HepG2 (cell line): Measurements from ENCODE around the gene TMEM127. TPM values are rescaled to one million over a fixed set of nuclear protein-coding genes. Genes with fewer than 3 reads are reported as not detected.

ENCODE experiments used
- ATM ChIP-seq: fragments of 450-650 bp; IDR thresholded peaks from 2 replicates; pipeline ENCODE4 v1.7.1; 2017; ENCODE audit warnings: mild to moderate bottlenecking, borderline replicate concordance
- EP300 ChIP-seq, 3 experiments: sonication (generic) in 1 of 3; formaldehyde crosslinking in 1 of 3; IDR thresholded peaks; 2 replicates each; pipeline versions ENCODE4 v1.5.1 to v1.6.1; 2011 to 2020; ENCODE audit warnings: low read depth in 2 of 3, low read length in 2 of 3, borderline replicate concordance in 1 of 3, improper control_type of control experiment in 1 of 3, mild to moderate bottlenecking in 1 of 3, missing genetic modification reagents in 1 of 3, moderate library complexity in 1 of 3
- GTF2F1 ChIP-seq: fragments of 150-350 bp; IDR thresholded peaks from 2 replicates; pipeline ENCODE4 v1.6.1; 2014; ENCODE audit warnings: low read length
- HOXD1 ChIP-seq: sonication (generic); formaldehyde crosslinking; IDR thresholded peaks from 2 replicates; pipeline ENCODE4 v1.5.0; 2020; ENCODE audit warnings: missing genetic modification reagents
- KDM2A ChIP-seq: sonication (generic); formaldehyde crosslinking; IDR thresholded peaks from 2 replicates; pipeline ENCODE4 v1.4.0; 2020; ENCODE audit warnings: low read depth, missing genetic modification reagents, borderline replicate concordance
- KLF9 ChIP-seq: IDR thresholded peaks from 2 replicates; pipeline ENCODE4 v1.6.1; 2016; ENCODE audit warnings: low read depth
- ZBTB10 ChIP-seq: sonication (generic); formaldehyde crosslinking; IDR thresholded peaks from 2 replicates; pipeline ENCODE4 v1.4.0; 2020; ENCODE audit warnings: missing genetic modification reagents, borderline replicate concordance
- ZBTB49 ChIP-seq: sonication (generic); formaldehyde crosslinking; IDR thresholded peaks from 2 replicates; pipeline ENCODE4 v1.4.0; 2020; ENCODE audit warnings: missing genetic modification reagents, borderline replicate concordance
- ZGPAT ChIP-seq: IDR thresholded peaks from 2 replicates; pipeline ENCODE4 v1.6.1; 2016; ENCODE audit warnings: mild to moderate bottlenecking
- ZMYM3 ChIP-seq: sonication (generic); formaldehyde crosslinking; IDR thresholded peaks from 2 replicates; pipeline ENCODE4 v1.5.1; 2020; ENCODE audit warnings: mild to moderate bottlenecking, missing genetic modification reagents
- ZNF34 ChIP-seq: sonication (generic); formaldehyde crosslinking; IDR thresholded peaks from 2 replicates; pipeline ENCODE4 v1.4.0; 2020; ENCODE audit warnings: mild to moderate bottlenecking, missing genetic modification reagents, borderline replicate concordance
- ZNF572 ChIP-seq: sonication (generic); formaldehyde crosslinking; IDR thresholded peaks from 2 replicates; pipeline ENCODE4 v1.5.1; 2020; ENCODE audit warnings: mild to moderate bottlenecking, missing genetic modification reagents
- ZNF660 ChIP-seq: sonication (generic); formaldehyde crosslinking; IDR thresholded peaks from 2 replicates; pipeline ENCODE4 v1.5.1; 2020; ENCODE audit warnings: mild to moderate bottlenecking, low read depth, missing genetic modification reagents, borderline replicate concordance
- ZSCAN12 ChIP-seq: sonication (generic); formaldehyde crosslinking; IDR thresholded peaks from 2 replicates; pipeline ENCODE4 v1.9.0; 2021; ENCODE audit warnings: mild to moderate bottlenecking, missing genetic modification reagents
- polyA plus RNA-seq, 8 experiments: library from polyadenylated mRNA; depleted of rRNA in 3 of 8; stranded (reverse) in 7 of 8; unstranded in 1 of 8; fragments of >200 nt; fragmentation: Illumina TruSeq in 4 of 8; extraction: Trizol in 4 of 8; gene quantifications; 2 replicates each; pipeline versions ENCODE4 v1.2.1 to v1.2.3, GENCODE V29; 2011 to 2016; ENCODE audit warnings: low read depth in 4 of 8, missing spikeins in 1 of 8, mixed read lengths in 1 of 8; ENCODE audit not compliant: insufficient read depth in 1 of 8
- total RNA-seq, 5 experiments: library from RNA; depleted of rRNA; stranded (reverse); fragments of >200 nt; fragmentation: Illumina TruSeq; extraction: Trizol; gene quantifications; 2 replicates each; pipeline ENCODE4 v1.2.3, GENCODE V29; 2016; ENCODE audit warnings: low read depth in 1 of 5
- TF ChIP-seq, protein P1 (sequence below): sonication (generic); formaldehyde crosslinking; IDR thresholded peaks from 2 replicates; pipeline ENCODE4 v1.4.0; 2020; ENCODE audit warnings: missing genetic modification reagents, borderline replicate concordance
- TF ChIP-seq, protein P2 (sequence below): IDR thresholded peaks from 2 replicates; pipeline ENCODE4 v1.6.1; 2016; ENCODE audit warnings: low read depth, borderline replicate concordance

TMEM127 gene
- total and polyA plus RNA-seq, 2 of the 13 experiments (the other 11 are each of a cell fraction or from before 2014, with no cell fraction given) = 21.5 to 33.9 TPM

DNA sequence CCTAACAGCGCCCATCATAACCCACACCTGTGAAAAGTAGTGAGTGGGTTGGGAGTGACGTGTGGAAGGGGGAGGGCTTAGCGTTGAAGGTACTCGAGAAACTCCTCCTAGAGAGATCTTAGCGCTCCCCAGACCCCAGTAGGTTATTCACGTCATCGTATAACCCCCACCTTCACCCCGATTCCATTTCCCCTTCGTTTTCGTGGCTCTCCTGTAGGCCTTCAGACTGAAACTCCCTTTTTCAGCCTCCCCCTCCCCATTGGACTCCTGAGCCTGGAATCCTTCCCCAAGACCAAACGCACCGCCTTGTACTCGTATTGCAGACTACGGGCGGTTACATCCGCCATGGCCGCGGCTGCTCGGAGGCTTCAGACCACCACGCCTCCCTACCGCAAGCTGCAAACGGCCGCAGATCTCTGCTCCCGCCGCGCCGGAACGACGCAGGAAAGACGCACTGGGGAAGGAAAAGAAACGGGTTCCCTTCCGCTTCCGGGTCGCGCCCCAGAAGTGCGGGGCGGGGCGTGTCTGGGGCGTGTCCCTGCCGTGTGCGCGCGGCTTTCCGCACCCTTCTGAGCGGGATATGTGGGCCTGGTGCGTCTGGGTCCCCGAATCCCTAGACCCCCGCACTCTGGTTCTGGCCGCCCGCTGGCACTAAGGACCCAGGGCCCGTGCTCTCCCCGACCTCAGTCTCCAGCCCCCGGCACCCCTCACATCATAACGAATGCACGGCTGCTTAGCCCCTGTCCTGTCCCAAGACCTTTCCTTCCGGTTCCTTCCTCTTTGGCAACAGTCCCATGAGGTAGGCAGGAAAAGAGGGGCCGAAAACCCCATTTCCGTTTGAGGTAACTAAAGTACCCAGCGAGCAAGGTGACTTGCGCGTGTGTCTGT lies 39.5 kb upstream of the TMEM127 start, which contains the start of gene SNRNP200 (continued):
- TF ChIP-seq ZBTB49 = peak; percentile 55; the same call in 1 of the 2 replicates
- peak; percentile 98 for TF ChIP-seq HOXD1 (CRISPR knock-in tag)
- peak; percentile 60; the same call in 1 of the 2 replicates for TF ChIP-seq KLF9
- TF ChIP-seq, protein P1, sequence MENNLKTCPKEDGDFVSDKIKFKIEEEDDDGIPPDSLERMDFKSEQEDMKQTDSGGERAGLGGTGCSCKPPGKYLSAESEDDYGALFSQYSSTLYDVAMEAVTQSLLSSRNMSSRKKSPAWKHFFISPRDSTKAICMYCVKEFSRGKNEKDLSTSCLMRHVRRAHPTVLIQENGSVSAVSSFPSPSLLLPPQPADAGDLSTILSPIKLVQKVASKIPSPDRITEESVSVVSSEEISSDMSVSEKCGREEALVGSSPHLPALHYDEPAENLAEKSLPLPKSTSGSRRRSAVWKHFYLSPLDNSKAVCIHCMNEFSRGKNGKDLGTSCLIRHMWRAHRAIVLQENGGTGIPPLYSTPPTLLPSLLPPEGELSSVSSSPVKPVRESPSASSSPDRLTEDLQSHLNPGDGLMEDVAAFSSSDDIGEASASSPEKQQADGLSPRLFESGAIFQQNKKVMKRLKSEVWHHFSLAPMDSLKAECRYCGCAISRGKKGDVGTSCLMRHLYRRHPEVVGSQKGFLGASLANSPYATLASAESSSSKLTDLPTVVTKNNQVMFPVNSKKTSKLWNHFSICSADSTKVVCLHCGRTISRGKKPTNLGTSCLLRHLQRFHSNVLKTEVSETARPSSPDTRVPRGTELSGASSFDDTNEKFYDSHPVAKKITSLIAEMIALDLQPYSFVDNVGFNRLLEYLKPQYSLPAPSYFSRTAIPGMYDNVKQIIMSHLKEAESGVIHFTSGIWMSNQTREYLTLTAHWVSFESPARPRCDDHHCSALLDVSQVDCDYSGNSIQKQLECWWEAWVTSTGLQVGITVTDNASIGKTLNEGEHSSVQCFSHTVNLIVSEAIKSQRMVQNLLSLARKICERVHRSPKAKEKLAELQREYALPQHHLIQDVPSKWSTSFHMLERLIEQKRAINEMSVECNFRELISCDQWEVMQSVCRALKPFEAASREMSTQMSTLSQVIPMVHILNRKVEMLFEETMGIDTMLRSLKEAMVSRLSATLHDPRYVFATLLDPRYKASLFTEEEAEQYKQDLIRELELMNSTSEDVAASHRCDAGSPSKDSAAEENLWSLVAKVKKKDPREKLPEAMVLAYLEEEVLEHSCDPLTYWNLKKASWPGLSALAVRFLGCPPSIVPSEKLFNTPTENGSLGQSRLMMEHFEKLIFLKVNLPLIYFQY (CRISPR knock-in tag) = no peak
- no peak for TF ChIP-seq ZSCAN12
- no peak; the same call in 1 of the 2 replicates for TF ChIP-seq ZNF660 (CRISPR knock-in tag)
- TF ChIP-seq KDM2A (CRISPR knock-in tag) = peak; percentile 97
- TF ChIP-seq ZNF34 = peak; percentile 100
- peak; percentile 65 for TF ChIP-seq ZMYM3 (CRISPR knock-in tag)
- TF ChIP-seq, protein P2, sequence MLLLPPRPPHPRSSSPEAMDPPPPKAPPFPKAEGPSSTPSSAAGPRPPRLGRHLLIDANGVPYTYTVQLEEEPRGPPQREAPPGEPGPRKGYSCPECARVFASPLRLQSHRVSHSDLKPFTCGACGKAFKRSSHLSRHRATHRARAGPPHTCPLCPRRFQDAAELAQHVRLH (CRISPR knock-in tag) = peak; percentile 82; the same call in 1 of the 2 replicates
- no peak for TF ChIP-seq ATM
- TF ChIP-seq ZBTB10 = peak; percentile 89; the same call in 1 of the 2 replicates
- TF ChIP-seq ZGPAT = peak; percentile 80
- TF ChIP-seq ZNF572 (CRISPR knock-in tag) = 0 out of 2 replicates have a peak, but pooled peaks have one; percentile 1
- no peak for TF ChIP-seq GTF2F1
- TF ChIP-seq EP300 (IDR thresholded peaks at IDR 0.05; ENCODE audit: low read depth in 2 of 2, low read length in 2 of 2) = no peak
- no peak; the same call in 1 of the 2 replicates for TF ChIP-seq EP300 (CRISPR knock-in tag; IDR thresholded peaks at IDR 0.05; ENCODE audit: borderline replicate concordance)
